Measurements from ENCODE around the gene APBB2.

- TF ChIP-seq CTCF (IDR thresholded peaks at IDR 0.05): no peak
- TF ChIP-seq POLR2A (IDR thresholded peaks at IDR 0.05): no peak
- TF ChIP-seq EP300 (IDR thresholded peaks at IDR 0.05): no peak
These were observed 145.1 kb downstream of the APBB2 start for GRCh38 chr4:41069257-41069656.

Data from gastroesophageal sphincter (tissue), 3 donors.